ENCODE measurements around the gene DDX28. TPM values are rescaled to one million over a fixed set of nuclear protein-coding genes. Genes with fewer than 3 reads are reported as not detected.

DDX28 gene
- total and polyA plus RNA-seq, 2 experiments from 2014 or later = 12.2 to 23.8 TPM

- TF ChIP-seq ZNF331 (CRISPR knock-in tag; IDR thresholded peaks at IDR 0.05; ENCODE audit: low read depth) (no peak), EZH2phosphoT487 (IDR thresholded peaks at IDR 0.05; ENCODE audit: unreplicated experiment) (no peak), POLR2AphosphoS5 (IDR thresholded peaks at IDR 0.05; ENCODE audit: low read depth) (no peak), CREB1 (CRISPR knock-in tag; IDR thresholded peaks at IDR 0.05; ENCODE audit: low read depth) (no peak), STAT1 (IDR thresholded peaks at IDR 0.05; ENCODE audit: unreplicated experiment) (no peak)
Measured at GRCh38 chr16:68005211-68005610, 17.8 kb downstream of the DDX28 start (continued).

GRCh38 chr16:68003031-68003430 is 20.0 kb downstream of the DDX28 start:
- no peaks in the 10 kb centered on the region for H3K4me1 ChIP-seq (ENCODE audit: insufficient read depth)
- H3K27ac Mint-ChIP-seq = 0 out of 2 replicates have a peak overlapping the region, but pooled peaks have one; percentile 26
- no peak for DNase-seq (ENCODE audit: low spot score)

More at GRCh38 chr16:68003031-68003430, 20.0 kb downstream of the DDX28 start:
- Histone ChIP-seq H3K4me3 (no peak overlapping the region), H3K27ac (ENCODE audit: low read depth) (no peak overlapping the region), H3K4me2 (no peak overlapping the region), H2AFZ (no peak overlapping the region), H3F3A (replicated peaks; ENCODE audit: low read depth) (0 out of 2 replicates have a peak, but pooled peaks cover 3% of the 10 kb centered on the region), H3K79me2 (replicated peaks; ENCODE audit: insufficient read depth) (no peaks in the 10 kb centered on the region), H4K20me1 (replicated peaks; ENCODE audit: insufficient read depth) (no peaks in the 10 kb centered on the region), H3K9me2 (ENCODE audit: insufficient read depth) (0 out of 2 replicates have a peak, but pooled peaks cover 2% of the 10 kb centered on the region), H3K36me3 (ENCODE audit: insufficient read depth) (no peaks in the 10 kb centered on the region), H3K27me3 (ENCODE audit: insufficient read depth) (no peaks in the 10 kb centered on the region)
- H3K4me1 Mint-ChIP-seq = peaks cover 8% of the 10 kb centered on the region; the same call in 2 of the 3 replicates
- H3K36me3 Mint-ChIP-seq (ENCODE audit: low read depth) = no peaks in the 10 kb centered on the region
- ATAC-seq = no peak
- H3K4me3 Mint-ChIP-seq = no peak overlapping the region
- H3K9me3 Mint-ChIP-seq = no peaks in the 10 kb centered on the region
- peaks cover 4% of the 10 kb centered on the region for H3K27me3 Mint-ChIP-seq (ENCODE audit: insufficient read depth, low read depth, poor library complexity)
- no peak for TF ChIP-seq CTCF (conservative IDR thresholded peaks at IDR 0.05; ENCODE audit: low read depth in 2 of 2)
- TF ChIP-seq, protein P1, sequence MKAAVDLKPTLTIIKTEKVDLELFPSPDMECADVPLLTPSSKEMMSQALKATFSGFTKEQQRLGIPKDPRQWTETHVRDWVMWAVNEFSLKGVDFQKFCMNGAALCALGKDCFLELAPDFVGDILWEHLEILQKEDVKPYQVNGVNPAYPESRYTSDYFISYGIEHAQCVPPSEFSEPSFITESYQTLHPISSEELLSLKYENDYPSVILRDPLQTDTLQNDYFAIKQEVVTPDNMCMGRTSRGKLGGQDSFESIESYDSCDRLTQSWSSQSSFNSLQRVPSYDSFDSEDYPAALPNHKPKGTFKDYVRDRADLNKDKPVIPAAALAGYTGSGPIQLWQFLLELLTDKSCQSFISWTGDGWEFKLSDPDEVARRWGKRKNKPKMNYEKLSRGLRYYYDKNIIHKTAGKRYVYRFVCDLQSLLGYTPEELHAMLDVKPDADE (IDR thresholded peaks at IDR 0.05) = no peak
- TF ChIP-seq STAT1 (IDR thresholded peaks at IDR 0.05; ENCODE audit: unreplicated experiment) = no peak
- no peak for TF ChIP-seq NANOG (IDR thresholded peaks at IDR 0.05; ENCODE audit: borderline replicate concordance)
- no peak for TF ChIP-seq JUNB (IDR thresholded peaks at IDR 0.05; ENCODE audit: unreplicated experiment)
- TF ChIP-seq ZNF114 (CRISPR knock-in tag; IDR thresholded peaks at IDR 0.05) = no peak
- no peak for TF ChIP-seq EZH2phosphoT487 (IDR thresholded peaks at IDR 0.05; ENCODE audit: unreplicated experiment)
- no peak for TF ChIP-seq CREB1 (CRISPR knock-in tag; IDR thresholded peaks at IDR 0.05; ENCODE audit: low read depth)

All from GM23338 (cell line).